ENCODE results near the gene SRL. TPM values are rescaled to one million over a fixed set of nuclear protein-coding genes. Genes with fewer than 3 reads are reported as not detected.

The SRL gene
- total and polyA plus RNA-seq, 2 of the 13 experiments (the other 11 are each of a cell fraction or from before 2014, with no cell fraction given): 0.05 TPM; not detected in 1

DNA sequence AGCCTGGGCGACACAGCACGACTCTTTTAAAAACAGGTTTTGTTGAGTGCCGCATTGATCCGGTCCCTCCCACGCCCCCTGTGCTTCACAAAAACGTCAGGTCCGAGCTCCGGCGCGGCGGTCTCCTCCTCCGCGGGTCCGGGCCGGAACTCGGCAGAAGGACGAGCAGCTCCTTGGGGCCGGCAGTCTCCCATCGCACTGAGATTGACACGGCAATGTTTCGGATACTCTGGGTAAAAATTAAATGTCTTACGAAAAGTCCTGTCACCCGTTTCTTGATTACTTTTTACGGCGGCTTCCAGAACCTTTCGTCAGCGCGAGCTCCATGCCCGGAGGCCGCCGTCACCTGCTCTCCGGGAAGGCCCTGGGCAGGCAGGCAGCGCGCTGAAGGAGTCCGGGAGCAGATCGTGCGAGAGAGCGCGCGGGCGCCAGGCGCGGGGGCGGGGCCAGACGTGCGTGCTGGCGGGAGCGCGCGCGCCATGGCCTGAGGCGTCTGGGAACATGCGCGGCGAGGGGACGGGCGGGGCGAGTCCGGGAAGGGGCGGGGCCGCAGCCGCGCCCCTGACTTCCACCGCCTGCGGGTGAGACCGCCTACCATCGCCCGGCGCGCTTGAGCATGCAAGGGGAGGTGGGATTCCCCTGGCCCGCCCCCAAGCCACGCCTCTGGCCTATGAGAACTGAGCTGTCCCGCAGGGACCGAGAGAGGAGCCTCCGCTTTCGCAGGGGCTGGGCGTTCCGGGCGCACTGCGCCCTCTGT lies 11.7 kb upstream of the SRL start (continued):
- TF ChIP-seq, protein P1, sequence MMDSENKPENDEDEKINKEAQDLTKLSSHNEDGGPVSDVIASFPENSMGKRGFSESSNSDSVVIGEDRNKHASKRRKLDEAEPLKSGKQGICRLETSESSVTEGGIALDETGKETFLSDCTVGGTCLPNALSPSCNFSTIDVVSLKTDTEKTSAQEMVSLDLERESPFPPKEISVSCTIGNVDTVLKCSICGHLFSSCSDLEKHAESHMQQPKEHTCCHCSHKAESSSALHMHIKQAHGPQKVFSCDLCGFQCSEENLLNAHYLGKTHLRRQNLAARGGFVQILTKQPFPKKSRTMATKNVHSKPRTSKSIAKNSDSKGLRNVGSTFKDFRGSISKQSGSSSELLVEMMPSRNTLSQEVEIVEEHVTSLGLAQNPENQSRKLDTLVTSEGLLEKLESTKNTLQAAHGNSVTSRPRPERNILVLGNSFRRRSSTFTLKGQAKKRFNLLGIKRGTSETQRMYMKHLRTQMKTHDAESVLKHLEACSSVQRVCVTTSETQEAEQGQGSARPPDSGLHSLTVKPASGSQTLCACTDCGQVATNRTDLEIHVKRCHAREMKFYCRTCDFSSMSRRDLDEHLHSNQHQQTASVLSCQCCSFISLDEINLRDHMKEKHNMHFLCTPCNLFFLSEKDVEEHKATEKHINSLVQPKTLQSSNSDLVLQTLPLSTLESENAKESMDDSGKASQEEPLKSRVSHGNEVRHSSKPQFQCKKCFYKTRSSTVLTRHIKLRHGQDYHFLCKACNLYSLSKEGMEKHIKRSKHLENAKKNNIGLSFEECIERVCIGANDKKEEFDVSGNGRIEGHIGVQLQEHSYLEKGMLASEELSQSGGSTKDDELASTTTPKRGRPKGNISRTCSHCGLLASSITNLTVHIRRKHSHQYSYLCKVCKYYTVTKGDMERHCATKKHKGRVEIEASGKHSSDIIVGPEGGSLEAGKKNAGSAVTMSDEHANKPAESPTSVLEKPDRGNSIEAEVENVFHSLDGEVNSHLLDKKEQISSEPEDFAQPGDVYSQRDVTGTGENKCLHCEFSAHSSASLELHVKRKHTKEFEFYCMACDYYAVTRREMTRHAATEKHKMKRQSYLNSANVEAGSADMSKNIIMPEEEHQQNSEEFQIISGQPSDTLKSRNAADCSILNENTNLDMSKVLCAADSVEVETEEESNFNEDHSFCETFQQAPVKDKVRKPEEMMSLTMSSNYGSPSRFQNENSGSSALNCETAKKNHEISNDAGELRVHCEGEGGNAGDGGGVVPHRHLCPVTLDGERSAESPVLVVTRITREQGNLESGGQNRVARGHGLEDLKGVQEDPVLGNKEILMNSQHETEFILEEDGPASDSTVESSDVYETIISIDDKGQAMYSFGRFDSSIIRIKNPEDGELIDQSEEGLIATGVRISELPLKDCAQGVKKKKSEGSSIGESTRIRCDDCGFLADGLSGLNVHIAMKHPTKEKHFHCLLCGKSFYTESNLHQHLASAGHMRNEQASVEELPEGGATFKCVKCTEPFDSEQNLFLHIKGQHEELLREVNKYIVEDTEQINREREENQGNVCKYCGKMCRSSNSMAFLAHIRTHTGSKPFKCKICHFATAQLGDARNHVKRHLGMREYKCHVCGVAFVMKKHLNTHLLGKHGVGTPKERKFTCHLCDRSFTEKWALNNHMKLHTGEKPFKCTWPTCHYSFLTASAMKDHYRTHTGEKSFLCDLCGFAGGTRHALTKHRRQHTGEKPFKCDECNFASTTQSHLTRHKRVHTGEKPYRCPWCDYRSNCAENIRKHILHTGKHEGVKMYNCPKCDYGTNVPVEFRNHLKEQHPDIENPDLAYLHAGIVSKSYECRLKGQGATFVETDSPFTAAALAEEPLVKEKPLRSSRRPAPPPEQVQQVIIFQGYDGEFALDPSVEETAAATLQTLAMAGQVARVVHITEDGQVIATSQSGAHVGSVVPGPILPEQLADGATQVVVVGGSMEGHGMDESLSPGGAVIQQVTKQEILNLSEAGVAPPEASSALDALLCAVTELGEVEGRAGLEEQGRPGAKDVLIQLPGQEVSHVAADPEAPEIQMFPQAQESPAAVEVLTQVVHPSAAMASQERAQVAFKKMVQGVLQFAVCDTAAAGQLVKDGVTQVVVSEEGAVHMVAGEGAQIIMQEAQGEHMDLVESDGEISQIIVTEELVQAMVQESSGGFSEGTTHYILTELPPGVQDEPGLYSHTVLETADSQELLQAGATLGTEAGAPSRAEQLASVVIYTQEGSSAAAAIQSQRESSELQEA (CRISPR knock-in tag; IDR thresholded peaks at IDR 0.05; ENCODE audit: not compliant biosample characterization): no peak
- TF ChIP-seq SP140L (CRISPR knock-in tag; IDR thresholded peaks at IDR 0.05; ENCODE audit: borderline replicate concordance) (peak; percentile 38; the same call in 1 of the 2 replicates), GFI1 (CRISPR knock-in tag; IDR thresholded peaks at IDR 0.05; ENCODE audit: borderline replicate concordance) (peak; percentile 69; the same call in 1 of the 2 replicates), ZNF530 (CRISPR knock-in tag; IDR thresholded peaks at IDR 0.05; ENCODE audit: low read depth) (no peak), ELK4 (CRISPR knock-in tag; IDR thresholded peaks at IDR 0.05; ENCODE audit: borderline replicate concordance) (no peak), ZNF430 (CRISPR knock-in tag; IDR thresholded peaks at IDR 0.05) (peak; percentile 69; the same call in 1 of the 2 replicates), KMT2B (CRISPR knock-in tag; IDR thresholded peaks at IDR 0.05) (peak; percentile 11; the same call in 1 of the 2 replicates), ZC3H4 (CRISPR knock-in tag; IDR thresholded peaks at IDR 0.05; ENCODE audit: borderline replicate concordance) (no peak), MYC (CRISPR knock-in tag; IDR thresholded peaks at IDR 0.05; ENCODE audit: borderline replicate concordance) (peak; percentile 88), ZBTB4 (CRISPR knock-in tag; IDR thresholded peaks at IDR 0.05; ENCODE audit: borderline replicate concordance) (no peak; the same call in 1 of the 2 replicates)

All from HepG2 (cell line).